GM10847 (cell line): ENCODE results near the gene ADGRG6.

Source experiments
- POLR2A ChIP-seq: IDR thresholded peaks from 2 replicates; pipeline ENCODE4 v1.6.1; 2011; ENCODE audit not compliant: insufficient read length; ENCODE audit errors: extremely low read depth

Gene ADGRG6

DNA sequence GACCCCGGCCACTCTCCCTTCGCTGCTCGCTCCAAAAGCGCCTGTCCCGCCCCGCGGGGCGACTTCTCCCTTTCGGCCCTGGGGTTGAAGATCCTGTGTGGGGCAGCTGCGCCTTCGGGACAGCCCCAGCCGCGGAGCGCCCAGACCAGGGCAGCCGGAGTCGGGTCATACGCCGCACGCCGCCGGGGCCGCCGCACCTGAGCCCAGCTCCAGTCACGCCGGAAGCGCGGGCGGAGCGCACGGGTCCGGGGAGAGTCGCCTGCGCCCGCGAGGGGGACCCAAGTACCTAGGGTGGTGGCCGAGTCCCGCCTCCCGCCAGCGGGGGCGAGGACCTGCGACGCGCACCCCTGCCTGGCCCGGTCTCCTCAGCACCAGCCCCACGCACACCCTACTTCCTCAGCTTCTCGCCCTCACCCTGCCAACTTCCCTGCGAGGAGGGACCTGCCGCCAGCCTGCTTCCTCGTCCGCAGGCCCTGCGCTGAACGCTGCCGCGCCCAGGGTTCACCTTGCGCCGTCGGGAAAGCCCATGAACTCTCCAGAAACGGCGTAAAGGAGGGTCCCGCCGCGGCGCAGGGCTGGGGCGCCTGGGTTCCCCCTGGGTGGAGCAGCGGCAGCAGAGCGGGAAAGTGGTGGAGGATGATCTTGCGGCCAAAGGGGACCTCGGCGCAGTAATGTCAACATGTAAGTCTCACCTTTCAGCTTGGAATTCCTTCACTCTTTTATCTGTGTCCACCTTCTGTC, at the start of gene ADGRG6:
Gene ADGRG6, plus strand, starts transcription at position 357 of the 741 bp plus-strand sequence. Its CDS starts 323 bp downstream, at position 680.
- no peak for TF ChIP-seq POLR2A

DNA sequence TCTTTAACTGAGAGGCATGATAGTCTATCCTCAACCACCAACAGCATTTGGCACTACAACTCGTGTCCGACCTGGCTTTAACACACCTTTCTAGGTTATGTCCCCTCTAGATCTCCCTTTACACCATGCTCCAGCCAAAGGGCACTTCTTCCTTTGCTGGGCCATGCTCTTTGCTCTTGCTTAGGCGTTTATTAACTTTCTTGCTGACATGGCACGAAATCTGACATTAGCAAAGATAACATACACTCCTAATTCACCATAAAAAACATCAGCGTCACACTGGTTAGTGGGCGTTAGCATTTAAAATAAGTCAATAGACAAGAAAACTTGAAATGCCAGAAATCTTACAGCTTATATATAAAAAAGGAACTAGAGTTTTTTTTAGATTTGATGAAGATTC, 47.3 kb upstream of the ADGRG6 start:
- no peak for TF ChIP-seq POLR2A

- TF ChIP-seq POLR2A = no peak
Observed at GRCh38 chr6:142255785-142256184, 46.0 kb upstream of the ADGRG6 start.

- no peak for TF ChIP-seq POLR2A
Observed at GRCh38 chr6:142258305-142258704, 43.5 kb upstream of the ADGRG6 start.

DNA sequence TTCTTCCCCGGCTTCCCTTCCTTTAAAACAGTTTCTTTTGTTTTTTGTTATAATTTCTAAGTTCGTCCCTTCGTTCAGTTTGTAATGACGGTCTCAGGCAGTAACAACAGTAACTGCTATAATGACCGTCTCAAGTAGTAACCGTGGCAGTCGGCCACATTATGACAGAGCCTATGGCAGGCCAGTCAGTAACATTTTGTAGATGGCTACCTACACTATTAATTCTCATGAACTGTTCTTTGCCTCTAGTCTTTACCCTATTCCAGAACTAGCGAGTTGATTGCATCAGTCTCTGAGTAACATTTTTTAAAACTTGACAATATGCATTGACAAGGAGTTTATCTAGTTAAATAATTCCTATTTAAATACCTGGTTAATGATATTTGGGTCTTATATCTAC, 43.0 kb upstream of the ADGRG6 start:
- no peak for TF ChIP-seq POLR2A

GRCh38 chr6:142260748-142261147, 41.1 kb upstream of the ADGRG6 start:
- no peak for TF ChIP-seq POLR2A

DNA sequence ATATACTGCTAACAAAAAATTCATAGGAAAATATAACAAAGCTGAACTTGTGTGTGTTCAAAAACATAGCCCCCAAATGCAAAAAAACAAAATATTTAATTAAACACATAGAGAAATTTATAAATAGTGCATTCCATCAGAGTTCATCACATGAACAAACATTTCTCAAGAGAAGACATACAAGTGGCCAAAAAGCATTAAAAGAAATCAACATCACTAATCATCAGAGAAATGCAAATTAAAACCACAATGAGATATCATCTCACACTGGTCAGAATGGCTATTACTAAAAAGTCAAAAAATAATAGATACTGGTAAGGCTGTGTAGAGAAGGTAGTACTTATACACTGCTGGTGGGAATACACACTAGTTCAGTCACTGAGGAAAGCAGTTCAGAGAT, 39.6 kb upstream of the ADGRG6 start:
- no peak for TF ChIP-seq POLR2A

- TF ChIP-seq POLR2A = no peak
Observed at GRCh38 chr6:142265476-142265875, 36.3 kb upstream of the ADGRG6 start.

- TF ChIP-seq POLR2A = no peak
Observed at GRCh38 chr6:142266060-142266459, 35.7 kb upstream of the ADGRG6 start.

- no peak for TF ChIP-seq POLR2A
Observed at GRCh38 chr6:142271476-142271875, 30.3 kb upstream of the ADGRG6 start.

DNA sequence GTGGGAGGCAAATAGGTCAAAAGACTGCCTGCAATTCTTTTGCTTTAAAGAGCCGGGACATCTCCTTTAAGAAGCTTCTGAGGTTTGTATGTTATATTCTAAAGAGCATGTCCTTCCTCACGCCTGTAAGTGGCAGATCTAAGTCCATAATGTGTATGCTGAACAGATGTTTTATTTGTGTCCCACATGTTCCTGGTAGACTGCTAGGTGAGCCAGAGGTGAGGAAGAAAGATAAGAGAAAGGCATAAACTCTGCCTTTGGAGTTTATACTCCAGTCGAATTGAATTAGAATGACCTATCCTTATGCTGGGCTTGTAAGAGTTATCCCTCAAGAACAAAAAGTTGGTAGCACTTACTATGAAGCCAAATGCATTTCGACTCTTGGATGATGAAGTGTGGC, 27.2 kb upstream of the ADGRG6 start:
- no peak for TF ChIP-seq POLR2A

GRCh38 chr6:142275236-142276006, 26.4 kb upstream of the ADGRG6 start:
- TF ChIP-seq POLR2A = no peak

- TF ChIP-seq POLR2A = no peak
Observed at GRCh38 chr6:142276256-142276655, 25.6 kb upstream of the ADGRG6 start.

- TF ChIP-seq POLR2A = no peak
Observed at GRCh38 chr6:142279350-142280180, 22.2 kb upstream of the ADGRG6 start.

- no peak for TF ChIP-seq POLR2A
Observed at GRCh38 chr6:142280265-142280664, 21.5 kb upstream of the ADGRG6 start.

GRCh38 chr6:142280927-142281326, 20.9 kb upstream of the ADGRG6 start:
- TF ChIP-seq POLR2A = no peak
